DOHH2 (cell line): ENCODE measurements around the gene OR4C46.

Source experiments
- H3F3A ChIP-seq: fragments of 200-600 bp; sonication (generic), shearing (Covaris generic); 2 replicates; pipeline ENCODE4 v1.6.0; 2016; ENCODE audit warnings: antibody characterized with exemption, mild to moderate bottlenecking; ENCODE audit not compliant: control insufficient read depth, insufficient read depth
- H3K27ac ChIP-seq: fragments of 200-600 bp; sonication (generic); 2 replicates; pipeline ENCODE4 v1.5.1; 2014; ENCODE audit warnings: low read depth, mild to moderate bottlenecking, low read length, moderate library complexity
- H3K27me3 ChIP-seq: fragments of 200-600 bp; sonication (generic); 2 replicates; pipeline ENCODE4 v1.6.1; 2014; ENCODE audit warnings: mild to moderate bottlenecking, low read length, mixed read lengths; ENCODE audit not compliant: control insufficient read depth
- H3K36me3 ChIP-seq: fragments of 200-600 bp; sonication (generic); 2 replicates; pipeline ENCODE4 v1.6.1; 2014; ENCODE audit warnings: mild to moderate bottlenecking, low read length, moderate library complexity, mixed read lengths; ENCODE audit not compliant: control insufficient read depth
- H3K4me1 ChIP-seq: fragments of 200-600 bp; sonication (generic); 2 replicates; pipeline ENCODE4 v1.6.1; 2014; ENCODE audit warnings: mild to moderate bottlenecking, low read length, mixed read lengths; ENCODE audit not compliant: control insufficient read depth
- H3K4me2 ChIP-seq: fragments of 200-600 bp; sonication (generic); 2 replicates; pipeline ENCODE4 v1.6.0; 2014; ENCODE audit warnings: mild to moderate bottlenecking, low read length, moderate library complexity
- H3K4me3 ChIP-seq: fragments of 200-600 bp; sonication (generic); 2 replicates; pipeline ENCODE4 v1.5.1; 2014; ENCODE audit warnings: mild to moderate bottlenecking, low read length, mixed read lengths
- H3K79me2 ChIP-seq: fragments of 200-600 bp; sonication (generic); 2 replicates; pipeline ENCODE4 v1.6.1; 2014; ENCODE audit warnings: mild to moderate bottlenecking, low read length, mixed read lengths; ENCODE audit not compliant: control insufficient read depth
- H3K9me2 ChIP-seq: fragments of 200-600 bp; sonication (generic); replicated peaks from 2 replicates; pipeline ENCODE4 v1.6.1; 2014; ENCODE audit warnings: mild to moderate bottlenecking, low read length, mixed read lengths; ENCODE audit not compliant: control insufficient read depth
- H3K9me3 ChIP-seq: fragments of 200-600 bp; sonication (generic); 2 replicates; pipeline ENCODE4 v1.6.1; 2014; ENCODE audit warnings: antibody characterized with exemption, low read length, mixed read lengths; ENCODE audit not compliant: control insufficient read depth, insufficient read depth
- H4K20me1 ChIP-seq: fragments of 200-600 bp; sonication (generic); 2 replicates; pipeline ENCODE4 v1.6.0; 2014; ENCODE audit warnings: low read depth, mild to moderate bottlenecking, antibody characterized with exemption, low read length, moderate library complexity; ENCODE audit not compliant: control insufficient read depth, insufficient read depth
- CTCF ChIP-seq: fragments of 200-600 bp; sonication (generic); IDR thresholded peaks from one replicate; pipeline ENCODE4 v1.5.1; 2014; ENCODE audit warnings: antibody characterized with exemption, mild to moderate bottlenecking, low read depth, low read length; ENCODE audit not compliant: poor library complexity, severe bottlenecking
- EZH2phosphoT487 ChIP-seq: fragments of 200-600 bp; sonication (generic); IDR thresholded peaks from 2 replicates; pipeline ENCODE4 v1.6.1; 2017; ENCODE audit warnings: borderline replicate concordance, mild to moderate bottlenecking, antibody characterized with exemption, low read length, moderate library complexity, mixed read lengths

OR4C46 gene

GRCh38 chr11:54558407-54558806 is 45.4 kb downstream of the OR4C46 start:
- H3K79me2 ChIP-seq = no peaks in the 10 kb centered on the region
- H3F3A ChIP-seq = no peaks in the 10 kb centered on the region
- H4K20me1 ChIP-seq = no peaks in the 10 kb centered on the region
- H3K27ac ChIP-seq = no peak overlapping the region
- H3K4me2 ChIP-seq = no peak overlapping the region
- 0 out of 2 replicates have a peak, but pooled peaks cover 2% of the 10 kb centered on the region for H3K9me3 ChIP-seq
- H3K27me3 ChIP-seq = no peaks in the 10 kb centered on the region
- no peaks in the 10 kb centered on the region for H3K9me2 ChIP-seq
- TF ChIP-seq CTCF = no peak
- no peak for TF ChIP-seq EZH2phosphoT487
- H3K36me3 ChIP-seq = no peaks in the 10 kb centered on the region
- no peak overlapping the region for H3K4me3 ChIP-seq
- no peaks in the 10 kb centered on the region for H3K4me1 ChIP-seq
